DOHH2 (cell line): ENCODE results near the gene NIPBL.

Source experiments
- CTCF ChIP-seq: fragments of 200-600 bp; sonication (generic); IDR thresholded peaks from one replicate; pipeline ENCODE4 v1.5.1; 2014; ENCODE audit warnings: antibody characterized with exemption, mild to moderate bottlenecking, low read depth, low read length; ENCODE audit not compliant: poor library complexity, severe bottlenecking
- EZH2phosphoT487 ChIP-seq: fragments of 200-600 bp; sonication (generic); IDR thresholded peaks from 2 replicates; pipeline ENCODE4 v1.6.1; 2017; ENCODE audit warnings: borderline replicate concordance, mild to moderate bottlenecking, antibody characterized with exemption, low read length, moderate library complexity, mixed read lengths

- TF ChIP-seq CTCF (no peak), EZH2phosphoT487 (no peak)
Observed at GRCh38 chr5:37060030-37060429, 183.5 kb downstream of the NIPBL start.
